SW 1271 (cell line): ENCODE measurements around the gene CEMIP.

Source experiments
- DNase-seq, 2 experiments: peaks; one replicate each; lab custom pipeline; 2025; lab: John Stamatoyannopoulos, UW

Gene CEMIP

DNA sequence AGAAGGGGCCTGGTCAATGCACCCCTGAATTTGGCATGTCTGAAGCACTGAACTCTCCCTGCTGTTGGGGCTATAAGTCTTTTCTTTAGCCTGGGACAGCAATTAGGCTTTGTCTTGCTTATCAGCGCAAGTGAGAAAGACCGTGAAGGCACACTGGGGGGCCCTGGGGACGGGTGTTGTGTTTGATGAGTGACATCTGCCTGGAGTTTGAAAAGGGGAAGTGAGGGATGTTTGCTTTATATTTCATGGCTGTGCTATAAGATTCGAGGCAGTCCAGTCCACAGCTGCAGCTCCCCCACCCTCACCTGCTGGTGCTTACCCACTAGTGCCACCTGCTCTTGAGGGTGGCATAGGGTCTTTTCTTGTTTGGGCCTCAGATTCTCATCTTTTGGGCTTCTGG, 44.8 kb downstream of the CEMIP start:
- no peak for DNase-seq

DNA sequence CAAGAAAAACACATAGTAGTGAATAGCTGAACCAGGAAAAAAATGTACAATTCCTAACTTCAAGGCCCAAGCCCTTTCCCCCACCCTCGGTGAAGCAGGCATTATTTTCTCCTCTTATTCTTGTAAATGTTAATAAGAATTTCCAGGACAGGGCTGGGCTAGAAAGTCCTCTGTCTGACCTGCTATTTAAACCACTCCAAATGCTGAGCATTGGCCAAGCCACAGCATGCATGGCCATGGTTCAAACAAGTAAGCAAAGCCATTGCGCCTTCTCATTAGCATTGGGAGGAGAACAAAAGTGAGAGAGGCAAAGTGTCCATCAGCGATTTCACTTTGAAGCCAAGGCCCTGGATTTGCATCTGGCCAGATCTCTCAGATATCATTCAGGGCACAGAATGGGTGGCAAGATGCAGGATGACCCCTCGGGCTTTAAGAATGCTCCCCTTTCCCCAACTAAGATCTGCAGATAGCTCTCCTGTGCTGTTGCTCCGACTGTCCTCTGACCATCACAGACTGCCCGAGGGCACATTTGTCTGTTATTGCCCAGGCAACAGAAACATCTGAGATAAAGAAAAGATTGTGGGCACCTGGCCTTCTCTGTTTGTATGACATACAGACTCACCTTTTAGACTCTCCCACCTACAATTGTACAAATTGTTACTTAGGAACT, 46.3 kb downstream of the CEMIP start:
- DNase-seq, result no peak

DNA sequence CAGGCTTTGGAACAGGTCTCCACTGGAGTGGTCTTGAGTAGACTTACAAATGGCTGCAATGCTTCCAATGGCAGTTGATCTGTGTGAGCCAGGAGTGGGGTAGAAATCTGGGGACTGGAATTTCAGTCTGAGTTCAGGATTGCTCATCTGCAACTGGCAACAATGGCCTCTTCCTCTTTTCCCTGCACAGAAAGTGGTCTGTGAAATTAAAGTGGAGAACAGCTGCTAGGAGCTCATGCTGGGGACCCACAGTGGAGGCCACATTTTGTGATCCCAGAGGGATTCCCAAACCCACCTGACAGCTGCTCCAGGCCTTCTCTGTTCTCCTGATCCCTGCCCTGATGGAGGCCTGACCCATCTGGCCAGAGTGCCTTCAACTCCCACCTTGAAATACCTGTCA, 49.6 kb downstream of the CEMIP start:
- DNase-seq, result no peak

DNA sequence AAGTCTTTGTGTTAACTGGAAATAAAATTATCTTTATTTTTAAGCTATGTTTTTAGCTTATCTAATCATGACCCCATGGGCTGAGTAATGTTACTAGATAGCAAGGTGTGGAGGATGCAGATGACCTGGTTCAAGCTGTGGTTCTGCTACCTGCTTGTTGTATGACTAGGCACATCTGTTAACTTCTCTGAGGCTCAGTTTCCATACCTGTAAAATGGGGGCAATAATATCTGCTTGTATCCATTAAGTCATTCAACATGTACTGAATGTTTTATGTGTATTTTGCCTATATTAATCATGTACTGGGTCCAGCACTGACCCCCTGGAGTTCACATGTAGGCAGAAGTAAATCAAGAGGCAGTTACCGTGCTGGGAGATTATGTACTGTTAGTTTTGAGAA, 51.5 kb downstream of the CEMIP start:
- DNase-seq, result no peak

DNA sequence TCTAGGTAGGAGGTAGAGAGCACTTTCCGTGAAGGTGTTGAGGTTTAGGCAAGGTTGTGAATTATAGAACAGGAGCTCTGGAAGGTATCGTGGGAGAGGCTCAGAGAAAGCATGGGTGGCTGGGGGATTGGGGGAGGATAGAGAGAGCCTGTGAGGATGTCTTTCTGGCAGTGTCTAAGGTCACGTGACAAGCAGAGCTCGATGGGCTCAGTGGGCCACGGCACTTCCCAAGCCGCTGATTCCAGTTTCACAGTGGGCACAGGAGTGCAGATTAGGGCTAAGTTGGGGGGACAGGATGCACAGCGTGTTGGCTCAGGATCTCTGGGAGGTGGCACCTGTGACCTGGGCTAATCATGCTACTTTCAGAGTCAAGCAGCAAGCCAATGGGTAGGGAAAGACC, 52.0 kb downstream of the CEMIP start:
- no peak for DNase-seq

DNA sequence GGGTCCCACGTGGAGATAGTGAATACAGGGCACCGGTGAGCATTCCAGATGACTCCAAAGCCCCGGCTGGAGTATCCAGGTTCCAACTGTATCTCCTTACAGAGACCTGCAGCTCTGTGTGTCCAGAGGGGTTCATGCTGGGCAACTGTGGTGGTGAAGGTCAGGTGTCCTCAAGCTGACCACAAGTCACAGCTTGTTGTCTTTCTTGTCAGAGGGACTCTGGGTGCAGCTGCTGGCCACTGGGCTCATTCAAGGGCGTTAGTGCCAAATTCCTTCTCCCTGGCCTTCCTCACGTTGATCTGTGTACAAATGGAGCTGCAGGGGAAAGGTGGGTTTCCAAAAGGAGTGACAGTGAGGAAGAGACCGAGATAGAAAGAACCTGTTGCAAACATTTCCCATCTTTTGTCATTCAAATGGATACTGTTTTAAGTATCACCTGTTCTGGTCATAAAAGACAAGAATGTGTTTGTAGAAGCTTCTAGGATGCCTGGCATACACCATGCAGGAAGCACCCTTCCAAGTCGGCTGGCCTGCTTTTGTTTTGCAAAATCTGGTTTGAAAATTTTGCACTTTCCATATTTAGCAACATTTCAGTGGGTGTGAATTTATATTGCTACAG, 52.5 kb downstream of the CEMIP start:
- DNase-seq, result no peak

DNA sequence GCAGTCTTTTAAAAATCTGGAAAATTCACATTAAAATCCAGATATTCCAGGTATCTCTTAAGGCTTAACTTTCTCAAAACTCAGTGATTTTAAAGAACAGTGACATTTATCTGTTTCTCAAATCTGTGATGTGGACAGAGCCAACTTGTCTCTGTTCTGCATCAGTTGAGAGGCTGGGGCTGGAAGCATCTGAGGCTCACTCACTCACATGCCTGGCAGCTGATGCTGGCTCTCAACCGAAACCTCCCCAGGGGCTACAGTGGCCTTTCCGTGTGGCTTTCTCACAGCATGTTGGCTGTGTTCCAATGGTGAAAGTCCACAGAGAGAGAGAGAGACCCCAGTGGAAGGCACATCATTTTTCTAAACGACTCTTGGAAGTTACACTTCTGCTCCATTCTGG, 53.5 kb downstream of the CEMIP start:
- DNase-seq, result no peak

DNA sequence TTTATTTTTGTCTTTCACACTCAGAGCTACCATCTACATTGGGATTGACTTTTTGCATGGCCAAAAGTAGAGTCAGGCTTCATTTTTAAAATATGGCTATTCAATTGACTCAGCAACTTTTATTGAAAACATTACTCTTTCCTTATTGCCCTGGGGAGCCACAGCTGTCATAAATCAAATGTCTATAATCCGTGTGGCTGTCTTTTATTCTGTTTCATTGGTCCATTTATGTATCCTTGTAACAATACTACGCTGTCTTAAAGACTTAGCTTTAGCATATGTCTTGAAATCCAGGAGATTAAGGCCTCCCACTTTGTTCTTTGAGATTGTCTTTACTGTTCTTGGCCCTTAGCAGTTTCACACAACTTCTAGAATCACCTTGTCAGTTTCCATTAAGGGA, 55.2 kb downstream of the CEMIP start:
- DNase-seq, result no peak

DNA sequence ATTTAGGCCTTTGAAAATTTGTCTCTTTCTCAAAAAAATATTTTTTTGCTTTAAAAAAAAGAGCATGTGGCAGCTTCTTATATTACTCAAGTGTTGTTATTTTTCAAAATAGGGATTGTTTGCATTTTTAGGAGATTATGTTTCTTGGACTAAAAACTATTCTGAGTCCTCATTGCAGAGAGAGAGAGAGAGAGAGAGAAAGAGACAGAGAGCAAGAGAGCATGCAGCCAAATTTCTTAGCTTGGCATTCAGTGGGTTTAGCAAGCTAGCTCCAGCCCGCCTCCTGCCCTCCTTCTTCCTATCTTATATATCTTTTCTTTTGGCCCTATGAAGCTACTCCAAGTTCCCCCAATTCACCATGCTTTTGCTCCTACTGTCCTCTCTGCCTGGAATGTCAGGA, 55.7 kb downstream of the CEMIP start:
- DNase-seq, result no peak

DNA sequence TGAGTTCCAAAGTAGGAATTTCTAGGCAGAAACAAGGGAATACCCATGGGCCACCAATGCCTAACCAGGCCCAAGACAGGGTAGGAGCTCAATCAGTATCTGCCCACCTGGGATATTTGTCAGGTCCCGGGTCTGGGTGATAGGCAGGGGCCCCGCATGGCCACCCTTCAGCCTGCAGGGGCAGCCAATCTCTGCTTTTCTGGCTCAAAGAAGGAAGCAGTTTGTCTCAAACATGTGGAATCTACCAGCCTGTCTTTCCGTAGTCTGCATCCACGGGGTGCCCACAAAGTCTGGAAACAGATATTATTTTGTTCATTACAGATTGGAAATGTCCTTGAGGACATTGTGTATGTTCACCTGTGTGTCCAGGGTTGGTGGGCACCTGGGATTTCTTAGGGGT, 56.2 kb downstream of the CEMIP start:
- DNase-seq, result no peak

DNA sequence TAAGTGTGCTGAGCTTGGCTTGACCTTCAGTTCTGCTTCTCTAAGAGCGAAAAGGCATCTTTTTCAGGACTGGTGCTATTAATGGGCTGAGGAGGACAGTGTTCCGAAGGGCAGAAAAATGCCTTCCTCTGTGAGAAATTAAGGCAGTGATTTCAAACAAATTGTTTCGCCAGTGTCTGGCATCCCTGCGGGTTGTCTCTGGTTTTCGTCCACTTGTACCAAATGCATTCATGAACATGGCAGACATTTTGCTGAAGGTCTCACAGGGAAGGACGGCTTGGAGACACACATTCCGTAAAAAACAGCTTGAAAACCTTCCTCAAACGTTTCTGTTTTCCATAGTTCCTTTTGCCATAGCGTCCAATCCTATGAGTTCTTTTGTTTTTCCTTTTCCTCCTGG, 57.1 kb downstream of the CEMIP start:
- no peak for DNase-seq

DNA sequence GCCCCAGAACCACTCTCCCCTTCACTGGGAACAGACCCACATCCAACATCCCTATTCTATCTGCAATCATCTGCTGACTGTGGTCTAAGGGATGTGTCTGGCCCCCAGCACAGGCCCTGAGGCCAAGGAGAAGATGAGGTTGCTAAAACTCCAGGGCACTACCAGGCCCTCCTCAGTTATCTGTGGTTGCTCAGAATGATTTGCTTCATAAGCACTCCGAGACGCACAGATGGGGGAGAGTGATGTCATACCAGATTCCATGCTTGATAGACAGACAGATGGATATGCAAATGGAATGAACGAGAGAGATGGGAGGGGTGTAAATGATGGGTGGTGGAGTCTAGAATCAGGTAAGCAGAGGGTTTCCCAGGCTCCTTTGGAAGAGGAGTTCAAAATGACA, 57.8 kb downstream of the CEMIP start:
- DNase-seq, result no peak

DNA sequence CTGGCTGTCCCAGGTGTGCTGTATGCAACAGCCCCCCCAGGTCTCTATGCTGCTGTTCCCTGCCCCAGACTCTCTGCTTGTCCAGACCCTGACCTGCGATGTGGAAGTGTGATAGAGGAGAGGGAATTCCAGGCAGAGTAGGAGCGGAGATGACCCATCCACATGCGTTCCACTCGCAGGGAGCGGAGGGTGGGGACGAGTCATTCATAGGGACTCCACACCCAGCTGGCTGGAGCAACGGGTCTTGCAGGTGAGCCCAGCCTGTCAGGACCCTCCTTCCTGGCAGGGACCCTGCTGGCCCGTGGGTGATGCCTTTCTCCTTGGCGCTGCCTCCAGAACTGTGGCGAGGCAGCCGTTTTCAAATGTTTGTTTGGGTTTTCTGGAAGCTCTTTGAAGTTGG, 58.8 kb downstream of the CEMIP start:
- DNase-seq, result no peak

DNA sequence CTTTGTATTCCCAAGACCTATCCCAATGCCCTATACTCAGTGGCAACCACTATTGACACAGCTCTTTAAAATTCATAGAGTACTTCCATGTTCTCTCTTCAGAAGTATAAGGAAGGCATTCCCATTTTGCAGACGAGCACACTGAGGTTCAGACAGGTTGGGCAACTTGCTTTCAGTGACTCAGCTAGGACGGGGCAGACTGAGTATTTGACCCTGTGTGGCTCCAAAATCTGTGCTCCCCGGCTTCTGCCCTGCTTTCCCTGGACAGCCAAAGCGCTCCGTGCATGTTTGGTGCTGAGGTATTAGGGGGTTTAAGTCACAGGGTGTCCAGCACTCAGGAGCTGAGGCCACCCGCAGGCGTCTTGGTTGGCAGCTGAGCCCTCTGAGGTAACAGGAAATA, 59.5 kb downstream of the CEMIP start:
- no peak for DNase-seq

DNA sequence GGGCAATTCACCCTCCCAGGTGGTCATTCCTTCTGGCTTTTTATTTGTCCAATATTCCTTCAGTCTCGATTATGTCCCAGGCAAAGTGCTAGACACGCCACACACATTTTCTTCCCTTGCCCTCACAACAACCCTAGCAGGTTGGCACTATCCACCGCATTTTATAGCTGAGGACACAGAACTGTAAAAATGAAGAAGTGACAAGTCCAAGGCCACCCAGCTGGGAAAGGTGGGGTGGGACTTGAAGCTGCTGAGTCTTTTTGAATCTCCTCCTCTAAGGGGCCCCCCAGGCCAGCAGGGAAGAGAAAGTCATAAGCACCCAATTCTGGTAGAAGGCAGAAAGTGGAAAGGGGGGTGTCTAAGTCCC, 60.6 kb downstream of the CEMIP start:
- DNase-seq, result no peak

DNA sequence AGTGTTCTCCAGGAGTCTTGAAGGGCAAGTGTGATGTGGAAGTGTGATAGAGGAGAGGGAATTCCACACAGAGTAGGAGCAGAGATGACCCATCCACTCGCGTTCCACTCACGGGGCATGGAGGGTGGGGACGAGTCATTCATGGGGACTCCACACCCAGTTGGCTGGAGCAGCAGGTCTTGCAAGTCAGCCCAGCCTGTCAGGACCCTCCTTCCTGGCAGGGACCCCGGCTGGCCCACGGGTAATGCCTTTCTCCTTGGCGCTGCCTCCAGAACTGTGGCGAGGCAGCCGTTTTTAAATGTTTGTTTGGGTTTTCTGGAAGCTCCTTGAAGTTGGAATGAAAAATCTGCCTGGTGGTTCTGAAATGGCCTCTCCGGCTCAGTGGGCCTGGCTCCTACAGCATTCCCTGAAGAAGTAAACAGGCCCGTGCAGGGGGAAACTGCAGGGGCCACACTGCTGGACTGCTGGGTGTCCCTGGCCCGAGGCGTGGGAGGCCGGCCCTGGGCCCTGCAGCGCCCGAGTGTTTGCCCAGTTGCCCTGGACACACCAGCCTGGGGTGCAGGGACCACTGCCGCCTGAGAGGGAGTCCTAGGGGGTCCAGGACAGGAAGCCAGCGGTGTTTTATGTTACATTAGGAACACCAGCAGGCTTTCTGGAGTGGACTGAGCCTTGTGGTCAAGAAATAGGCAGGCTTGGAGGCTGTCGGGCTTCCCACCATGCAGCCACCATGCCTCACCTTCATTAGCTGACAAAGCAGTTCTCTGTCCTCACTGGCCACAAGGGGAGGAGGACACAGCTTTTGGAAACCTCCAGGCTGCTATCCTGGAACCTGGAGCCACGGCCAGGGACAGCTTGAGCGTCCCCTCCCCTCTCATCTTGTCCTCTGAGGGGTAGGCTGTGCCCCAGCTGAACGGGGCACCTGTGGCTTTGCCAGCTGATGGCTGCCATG, 61.3 kb downstream of the CEMIP start:
- no peak for DNase-seq

DNA sequence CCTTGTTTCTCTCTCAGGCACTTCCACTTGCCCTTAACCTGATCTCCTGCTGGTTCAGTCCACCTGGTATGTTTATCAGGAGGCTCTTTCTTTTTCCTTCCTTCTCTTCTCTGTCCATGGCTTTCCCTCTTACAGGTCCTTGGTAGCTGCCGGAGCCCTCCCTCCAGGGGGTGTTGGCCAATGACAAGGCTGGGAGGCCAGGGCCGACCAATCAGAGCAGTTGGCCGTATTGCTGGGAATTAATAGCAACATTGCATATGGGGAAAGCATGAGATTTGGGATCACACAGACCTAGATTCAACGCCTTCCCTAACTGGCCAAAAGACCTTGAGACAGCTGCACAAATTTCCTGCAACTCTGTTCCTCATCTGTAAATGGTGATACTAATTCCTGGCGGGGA, 62.4 kb downstream of the CEMIP start:
- DNase-seq, result no peak

DNA sequence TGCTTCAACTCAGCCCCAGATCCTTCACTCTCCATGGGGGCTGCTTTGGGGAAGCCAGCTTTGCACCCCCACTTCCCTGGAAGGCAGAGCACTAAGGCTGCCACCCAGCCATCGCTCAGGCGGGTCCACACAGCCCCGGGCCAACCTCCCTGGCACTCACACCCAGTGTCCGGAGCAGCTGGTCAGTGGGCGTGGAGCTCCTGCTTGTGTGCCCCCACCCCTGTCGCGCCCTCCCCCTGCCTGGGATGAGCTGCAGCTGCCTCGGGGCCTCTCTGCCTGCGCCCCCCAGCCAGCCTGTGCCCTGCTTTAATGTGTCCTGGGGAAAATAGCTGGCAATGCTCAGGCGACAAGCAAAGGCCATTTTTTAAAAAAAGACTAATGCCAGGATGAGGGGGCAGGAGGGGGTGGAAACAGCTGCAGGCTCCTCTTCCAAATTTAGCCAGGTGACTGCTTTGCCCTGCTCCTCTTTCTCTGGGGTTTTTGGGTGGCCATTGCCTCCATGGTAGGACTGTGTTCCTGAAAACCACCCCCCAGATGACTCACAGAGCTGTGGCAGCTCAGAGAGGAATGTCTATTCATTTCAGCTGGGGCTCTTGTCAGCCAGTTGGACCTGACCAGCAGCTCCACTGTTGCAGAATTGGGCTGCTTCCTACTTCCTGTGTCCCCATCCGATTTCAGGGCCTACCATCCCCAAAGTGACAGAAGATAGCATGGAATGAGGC, 65.0 kb downstream of the CEMIP start:
- DNase-seq, result no peak

DNA sequence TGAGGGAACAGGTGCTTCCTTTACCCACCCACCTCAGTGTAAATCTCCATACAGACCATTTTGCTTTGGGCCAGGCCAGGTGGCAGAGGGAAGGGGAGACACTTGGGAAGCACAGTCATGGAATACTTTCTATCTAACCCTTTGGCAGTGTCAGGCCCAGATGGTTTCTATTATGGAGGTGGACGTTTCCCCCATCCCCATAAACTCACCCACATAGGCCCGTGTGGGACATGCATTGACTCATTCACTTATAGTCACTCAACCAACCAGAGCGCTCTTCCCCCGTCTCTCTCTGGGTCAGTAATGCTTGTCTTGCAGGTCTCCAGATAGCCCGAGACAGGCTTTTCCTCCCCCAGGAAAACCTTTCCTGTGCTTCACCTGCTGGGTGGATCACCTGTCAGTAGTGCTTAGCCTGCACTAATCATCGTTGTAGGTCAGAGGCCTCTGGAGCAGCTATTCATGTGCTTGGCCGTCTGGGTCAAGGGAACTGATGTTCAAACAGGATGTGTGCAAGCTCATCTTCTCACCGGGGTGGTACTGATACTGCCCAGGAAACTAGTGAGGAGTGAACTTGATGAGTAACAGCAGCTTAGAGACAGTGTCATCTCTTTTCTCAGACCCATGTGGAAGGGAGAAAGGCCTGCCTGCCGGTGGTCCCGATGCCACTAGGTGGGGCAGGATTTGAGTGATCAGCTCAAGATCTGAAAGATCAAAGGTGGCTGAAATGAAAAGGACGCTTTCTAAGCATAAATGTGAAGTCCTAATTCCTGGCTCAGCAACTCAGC, 67.1 kb downstream of the CEMIP start:
- DNase-seq, result no peak

DNA sequence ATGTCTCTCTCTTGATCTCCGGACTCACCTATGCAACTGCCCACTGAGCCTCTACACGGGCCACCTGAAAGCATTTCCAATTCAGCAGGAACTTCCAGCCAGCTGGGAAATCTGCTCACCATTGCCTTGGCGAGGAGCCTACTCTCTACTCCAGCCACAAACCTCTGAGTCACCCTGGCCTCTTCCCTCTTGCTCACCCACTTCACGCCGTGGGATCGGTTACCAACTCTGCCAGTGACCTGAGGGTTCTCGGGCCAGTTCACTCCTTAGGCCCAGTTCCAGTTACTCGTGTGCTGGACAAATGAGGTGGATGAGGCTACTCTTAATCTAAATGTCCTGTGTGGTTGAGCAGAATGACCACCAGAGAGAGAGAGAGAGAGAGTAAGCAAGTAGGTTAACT, 70.1 kb downstream of the CEMIP start:
- DNase-seq, result no peak

DNA sequence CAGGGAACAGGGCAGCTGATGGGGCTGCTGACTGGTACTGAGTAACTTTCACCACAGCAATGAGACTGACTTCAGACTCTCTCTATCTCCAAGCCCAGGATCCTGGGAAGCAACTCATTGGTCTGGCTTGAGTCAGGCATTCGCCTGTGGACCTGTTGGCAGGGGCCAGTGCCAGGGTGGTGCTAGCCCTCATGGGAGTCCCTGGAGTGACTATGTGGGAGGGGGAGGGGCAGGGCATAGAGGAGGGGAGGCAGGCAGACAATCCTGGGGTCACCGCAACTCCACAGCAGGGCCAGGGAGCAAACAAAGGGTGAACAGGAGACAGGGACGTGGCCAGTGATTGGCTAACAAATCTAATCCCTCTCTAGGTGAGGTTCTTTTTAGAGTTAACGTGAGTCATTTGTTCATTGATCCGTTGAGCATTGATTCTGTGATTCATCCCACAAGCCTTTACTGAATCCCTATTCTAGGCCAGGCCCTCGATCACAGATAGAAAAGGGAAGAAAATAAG, 71.8 kb downstream of the CEMIP start:
- no peak for DNase-seq

DNA sequence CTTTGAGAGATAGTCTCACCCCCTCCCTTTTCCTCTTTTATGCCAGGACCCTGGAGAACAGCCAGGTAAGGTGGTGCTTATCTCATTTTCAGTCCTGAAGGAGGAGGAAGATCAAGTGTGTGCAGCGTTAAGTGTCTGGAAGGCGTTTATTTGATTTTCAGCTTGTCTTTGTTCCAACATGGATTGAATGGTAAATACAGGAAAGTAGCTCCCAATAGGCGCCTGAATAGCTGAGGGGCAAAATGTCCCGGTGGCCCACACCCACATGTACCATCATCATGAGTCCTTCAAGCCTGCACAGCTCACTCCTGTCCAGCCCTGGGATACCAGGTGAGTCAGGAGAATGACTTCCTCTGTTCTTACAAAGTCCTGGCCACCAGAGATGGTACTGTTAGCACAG, 73.5 kb downstream of the CEMIP start:
- DNase-seq, result no peak
